ENCODE results near the gene KIRREL1. TPM values are rescaled to one million over a fixed set of nuclear protein-coding genes. Genes with fewer than 3 reads are reported as not detected.

Gene KIRREL1
- total RNA-seq, 2 experiments from 2014 or later, result not detected

DNA sequence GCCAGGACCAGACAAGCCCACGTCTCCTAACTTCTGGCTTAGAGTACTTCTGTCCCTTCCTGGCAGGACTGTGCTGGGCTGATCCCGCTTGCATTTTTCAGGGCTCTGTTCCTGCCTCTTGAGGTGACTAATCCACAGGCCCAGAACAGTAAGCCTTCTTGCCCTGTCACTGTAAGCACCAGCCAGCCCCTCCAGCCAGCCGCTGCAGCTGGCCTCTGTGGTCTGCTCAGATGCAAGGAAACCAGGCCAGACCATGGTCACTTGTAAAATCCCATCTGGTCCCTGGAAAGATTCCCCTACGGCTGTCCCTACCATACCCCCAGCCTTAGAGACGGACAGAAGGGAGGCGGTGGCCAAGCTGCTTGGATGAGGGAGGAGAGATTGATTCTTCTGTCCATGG is 74.2 kb downstream of the KIRREL1 start:
- Mint-ChIP-seq H3K36me3 (ENCODE audit: low read depth) (no peaks in the 10 kb centered on the region), H3K4me3 (no peak overlapping the region), H3K27ac (no peak overlapping the region), H3K27me3 (no peaks in the 10 kb centered on the region), H3K9me3 (no peaks in the 10 kb centered on the region), H3K4me1 (ENCODE audit: low read depth) (no peaks in the 10 kb centered on the region)
- Histone ChIP-seq H3K27me3 (ENCODE audit: control insufficient read depth in 1 of 2, insufficient read depth in 2 of 2, low read length in 2 of 2) (no peaks in the 10 kb centered on the region), H3K4me1 (ENCODE audit: insufficient read depth, low read length) (no peaks in the 10 kb centered on the region), H3K4me3 (ENCODE audit: low read length) (no peak overlapping the region), H3K27ac (ENCODE audit: low read depth in 1 of 2, low read length in 2 of 2) (no peak overlapping the region), H3K36me3 (ENCODE audit: insufficient read depth, low read length) (no peaks in the 10 kb centered on the region), H3K9me3 (ENCODE audit: control insufficient read depth in 1 of 2, insufficient read depth in 1 of 2, low read length in 2 of 2) (no peaks in the 10 kb centered on the region)
- intact Hi-C loops (cut with DNase I, micrococcal nuclease), result no loop called here
- TF ChIP-seq, protein P1, sequence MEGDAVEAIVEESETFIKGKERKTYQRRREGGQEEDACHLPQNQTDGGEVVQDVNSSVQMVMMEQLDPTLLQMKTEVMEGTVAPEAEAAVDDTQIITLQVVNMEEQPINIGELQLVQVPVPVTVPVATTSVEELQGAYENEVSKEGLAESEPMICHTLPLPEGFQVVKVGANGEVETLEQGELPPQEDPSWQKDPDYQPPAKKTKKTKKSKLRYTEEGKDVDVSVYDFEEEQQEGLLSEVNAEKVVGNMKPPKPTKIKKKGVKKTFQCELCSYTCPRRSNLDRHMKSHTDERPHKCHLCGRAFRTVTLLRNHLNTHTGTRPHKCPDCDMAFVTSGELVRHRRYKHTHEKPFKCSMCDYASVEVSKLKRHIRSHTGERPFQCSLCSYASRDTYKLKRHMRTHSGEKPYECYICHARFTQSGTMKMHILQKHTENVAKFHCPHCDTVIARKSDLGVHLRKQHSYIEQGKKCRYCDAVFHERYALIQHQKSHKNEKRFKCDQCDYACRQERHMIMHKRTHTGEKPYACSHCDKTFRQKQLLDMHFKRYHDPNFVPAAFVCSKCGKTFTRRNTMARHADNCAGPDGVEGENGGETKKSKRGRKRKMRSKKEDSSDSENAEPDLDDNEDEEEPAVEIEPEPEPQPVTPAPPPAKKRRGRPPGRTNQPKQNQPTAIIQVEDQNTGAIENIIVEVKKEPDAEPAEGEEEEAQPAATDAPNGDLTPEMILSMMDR (IDR thresholded peaks at IDR 0.05), result no peak
- ChIA-PET POLR2A (no interaction called here), CTCF (no interaction called here)
- ATAC-seq (ENCODE audit: poor library complexity) (no peak), DNase-seq (no peak)

DNA sequence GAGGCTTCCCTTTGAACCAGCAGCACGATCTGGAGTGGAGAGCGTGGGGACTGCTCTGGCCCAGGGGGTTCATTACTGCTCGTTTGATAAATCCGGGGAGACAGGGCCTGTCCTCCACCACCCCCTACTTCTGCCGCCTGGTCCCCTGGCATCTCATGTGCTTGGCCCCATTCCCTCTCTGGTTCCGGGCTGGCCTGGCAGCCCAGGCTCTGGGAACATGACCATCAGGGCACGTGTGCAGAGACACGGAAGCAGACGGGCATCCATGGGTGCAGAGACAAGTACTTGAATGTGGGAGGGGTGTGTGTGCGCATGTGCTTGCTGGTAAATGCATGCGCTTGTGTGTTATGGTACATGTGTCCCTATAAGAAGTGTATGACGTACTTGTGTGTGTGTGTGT is 75.5 kb downstream of the KIRREL1 start:
- no peaks in the 10 kb centered on the region for H3K9me3 ChIP-seq (ENCODE audit: control insufficient read depth in 1 of 2, insufficient read depth in 1 of 2, low read length in 2 of 2)
- TF ChIP-seq, protein P1 (IDR thresholded peaks at IDR 0.05), result no peak
- H3K36me3 ChIP-seq (ENCODE audit: insufficient read depth, low read length), result no peaks in the 10 kb centered on the region
- DNase-seq (no peak), ATAC-seq (ENCODE audit: poor library complexity) (no peak)
- no peaks in the 10 kb centered on the region for H3K27me3 ChIP-seq (ENCODE audit: control insufficient read depth in 1 of 2, insufficient read depth in 2 of 2, low read length in 2 of 2)
- Mint-ChIP-seq H3K27me3 (no peaks in the 10 kb centered on the region), H3K27ac (no peak overlapping the region), H3K9me3 (no peaks in the 10 kb centered on the region), H3K4me3 (no peak overlapping the region), H3K36me3 (ENCODE audit: low read depth) (no peaks in the 10 kb centered on the region), H3K4me1 (ENCODE audit: low read depth) (no peaks in the 10 kb centered on the region)
- no peaks in the 10 kb centered on the region for H3K4me1 ChIP-seq (ENCODE audit: insufficient read depth, low read length)
- no peak overlapping the region for H3K4me3 ChIP-seq (ENCODE audit: low read length)
- intact Hi-C loops (cut with DNase I, micrococcal nuclease), result no loop called here
- ChIA-PET CTCF (no interaction called here), POLR2A (no interaction called here)
- H3K27ac ChIP-seq (ENCODE audit: low read depth in 1 of 2, low read length in 2 of 2), result no peak overlapping the region

DNA sequence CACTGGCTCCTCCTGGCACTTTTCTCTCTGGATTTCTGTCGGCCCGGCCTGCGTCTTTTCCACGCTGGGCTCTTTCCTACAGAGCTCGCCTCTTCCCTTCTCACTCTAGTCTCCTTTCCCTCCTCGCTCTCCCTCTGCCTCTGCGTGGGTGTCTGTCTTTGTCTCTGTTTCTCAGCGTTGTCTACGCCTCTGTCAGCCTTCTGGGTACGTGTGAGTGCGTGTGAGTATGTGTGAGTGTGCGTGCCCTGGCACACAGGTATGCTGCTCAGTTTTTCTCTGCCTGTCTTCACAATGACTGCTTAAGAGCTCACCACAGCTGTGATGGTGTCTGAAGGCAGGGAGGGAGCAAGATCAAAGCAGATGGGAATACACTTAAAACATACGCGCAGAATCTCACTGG is 77.7 kb downstream of the KIRREL1 start:
- CTCF ChIA-PET, result no interaction called here
- Mint-ChIP-seq H3K9me3 (no peaks in the 10 kb centered on the region), H3K27me3 (no peaks in the 10 kb centered on the region), H3K4me3 (no peak overlapping the region), H3K27ac (no peak overlapping the region), H3K4me1 (ENCODE audit: low read depth) (no peaks in the 10 kb centered on the region), H3K36me3 (ENCODE audit: low read depth) (no peaks in the 10 kb centered on the region)
- Histone ChIP-seq H3K27me3 (ENCODE audit: control insufficient read depth in 1 of 2, insufficient read depth in 2 of 2, low read length in 2 of 2) (no peaks in the 10 kb centered on the region), H3K4me1 (ENCODE audit: insufficient read depth, low read length) (no peaks in the 10 kb centered on the region), H3K9me3 (ENCODE audit: control insufficient read depth in 1 of 2, insufficient read depth in 1 of 2, low read length in 2 of 2) (no peaks in the 10 kb centered on the region), H3K4me3 (ENCODE audit: low read length) (no peak overlapping the region), H3K36me3 (ENCODE audit: insufficient read depth, low read length) (no peaks in the 10 kb centered on the region), H3K27ac (ENCODE audit: low read depth in 1 of 2, low read length in 2 of 2) (no peak overlapping the region)
- POLR2A ChIA-PET, result no interaction called here
- TF ChIP-seq, protein P1 (IDR thresholded peaks at IDR 0.05), result no peak
- intact Hi-C loops (cut with DNase I, micrococcal nuclease), result no loop called here
- no peak for ATAC-seq (ENCODE audit: poor library complexity)
- DNase-seq, result no peak
